ENCODE data around the gene CD55.

DNA sequence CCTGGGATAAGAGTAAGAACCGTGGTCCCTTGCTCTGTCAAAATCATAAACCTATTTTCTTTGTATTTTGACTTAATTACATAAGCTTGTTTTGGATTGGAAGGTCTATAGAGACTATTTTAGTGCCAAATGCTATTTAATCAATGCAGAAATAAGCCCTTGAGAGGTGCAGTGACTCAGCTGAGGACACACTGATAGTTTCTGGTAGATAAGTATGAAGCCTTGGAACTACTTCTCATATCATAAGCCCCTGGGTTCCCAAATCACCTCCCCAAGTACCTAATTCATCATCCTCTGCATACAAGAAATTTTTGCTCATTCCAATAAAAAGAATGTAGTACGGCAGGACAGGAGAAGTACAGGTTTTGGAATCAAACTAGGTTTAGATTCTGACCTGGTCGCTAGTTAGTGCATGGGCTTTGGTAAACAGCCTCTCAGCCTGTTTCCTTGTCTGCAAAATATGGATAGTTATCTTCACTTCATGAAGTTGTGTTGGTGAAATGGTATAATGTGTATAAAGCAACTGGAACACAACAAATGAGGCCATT, 3.3 kb upstream of the CD55 start:
- TF ChIP-seq, protein P1, sequence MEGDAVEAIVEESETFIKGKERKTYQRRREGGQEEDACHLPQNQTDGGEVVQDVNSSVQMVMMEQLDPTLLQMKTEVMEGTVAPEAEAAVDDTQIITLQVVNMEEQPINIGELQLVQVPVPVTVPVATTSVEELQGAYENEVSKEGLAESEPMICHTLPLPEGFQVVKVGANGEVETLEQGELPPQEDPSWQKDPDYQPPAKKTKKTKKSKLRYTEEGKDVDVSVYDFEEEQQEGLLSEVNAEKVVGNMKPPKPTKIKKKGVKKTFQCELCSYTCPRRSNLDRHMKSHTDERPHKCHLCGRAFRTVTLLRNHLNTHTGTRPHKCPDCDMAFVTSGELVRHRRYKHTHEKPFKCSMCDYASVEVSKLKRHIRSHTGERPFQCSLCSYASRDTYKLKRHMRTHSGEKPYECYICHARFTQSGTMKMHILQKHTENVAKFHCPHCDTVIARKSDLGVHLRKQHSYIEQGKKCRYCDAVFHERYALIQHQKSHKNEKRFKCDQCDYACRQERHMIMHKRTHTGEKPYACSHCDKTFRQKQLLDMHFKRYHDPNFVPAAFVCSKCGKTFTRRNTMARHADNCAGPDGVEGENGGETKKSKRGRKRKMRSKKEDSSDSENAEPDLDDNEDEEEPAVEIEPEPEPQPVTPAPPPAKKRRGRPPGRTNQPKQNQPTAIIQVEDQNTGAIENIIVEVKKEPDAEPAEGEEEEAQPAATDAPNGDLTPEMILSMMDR (conservative IDR thresholded peaks at IDR 0.05 in 1 of 2, IDR thresholded peaks at IDR 0.05 in 1 of 2; ENCODE audit: extremely low read depth in 1 of 2, insufficient read depth in 1 of 2, low read depth in 1 of 2, low read length in 2 of 2), result no peak
- TF ChIP-seq EZH2 (IDR thresholded peaks at IDR 0.05; ENCODE audit: borderline replicate concordance, low read length), result no peak

Measured in mammary epithelial cell (primary cell).